Activated CD4-positive, CD25-positive, alpha-beta regulatory T cell treated with anti-CD3 and anti-CD28 coated beads, Interleukin-2, amount 50 U/mL, for 16 hours (primary cell): ENCODE measurements around the gene PBX3.

ENCODE experiments used
- DNase-seq: peaks from one replicate; pipeline ENCODE4 v3.0.0-alpha.2; 2020; ENCODE audit warnings: low read depth, low spot score

Gene PBX3

DNA sequence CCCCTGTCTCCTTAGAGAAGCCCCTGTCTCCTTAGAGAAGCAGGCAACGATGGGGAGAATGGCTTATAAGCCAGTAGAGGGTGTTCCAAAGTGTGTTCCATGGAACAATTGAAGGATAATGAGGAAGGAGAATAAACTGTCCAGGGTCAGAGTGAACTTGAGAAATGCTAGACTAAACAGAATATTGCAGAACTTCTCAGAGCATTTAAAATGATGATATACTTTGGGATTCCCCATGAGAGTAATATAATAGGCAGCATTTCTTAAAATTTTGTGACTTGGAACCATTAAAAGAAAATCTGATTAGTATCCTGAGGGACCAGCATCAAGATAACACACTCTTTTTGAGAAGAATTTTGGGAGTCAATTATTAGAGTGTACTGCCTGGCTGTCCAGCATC, 116.8 kb downstream of the PBX3 start:
- no peak for DNase-seq

DNA sequence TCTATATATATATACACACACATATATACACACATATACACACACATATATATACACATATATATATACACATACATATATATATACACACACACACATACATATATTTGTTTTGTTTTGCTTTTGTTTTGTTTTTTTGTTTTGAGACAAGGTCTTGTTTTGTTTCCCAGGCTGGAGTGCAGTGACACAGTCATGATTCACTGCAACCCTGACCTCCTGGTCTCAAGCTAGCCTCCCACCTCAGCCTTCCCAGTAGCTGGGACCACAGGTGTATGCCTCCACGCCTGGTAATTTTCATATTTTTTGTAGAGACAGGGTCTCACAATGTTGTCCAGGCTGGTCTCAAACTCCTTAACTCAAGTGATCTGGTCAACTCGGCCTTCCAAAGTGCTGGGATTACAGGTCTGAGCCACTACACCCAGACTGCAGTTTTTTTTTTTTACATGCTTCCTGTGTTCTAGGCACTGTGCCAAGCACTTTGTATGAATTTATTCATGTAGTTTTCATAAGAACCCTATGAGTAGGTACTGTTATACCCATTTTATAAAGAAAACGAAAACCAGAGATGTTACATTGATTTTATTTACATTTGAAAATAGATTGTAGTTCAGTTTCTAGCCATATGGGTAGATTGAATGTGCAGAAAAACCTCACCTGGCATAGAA, 120.7 kb downstream of the PBX3 start:
- DNase-seq, result no peak

DNA sequence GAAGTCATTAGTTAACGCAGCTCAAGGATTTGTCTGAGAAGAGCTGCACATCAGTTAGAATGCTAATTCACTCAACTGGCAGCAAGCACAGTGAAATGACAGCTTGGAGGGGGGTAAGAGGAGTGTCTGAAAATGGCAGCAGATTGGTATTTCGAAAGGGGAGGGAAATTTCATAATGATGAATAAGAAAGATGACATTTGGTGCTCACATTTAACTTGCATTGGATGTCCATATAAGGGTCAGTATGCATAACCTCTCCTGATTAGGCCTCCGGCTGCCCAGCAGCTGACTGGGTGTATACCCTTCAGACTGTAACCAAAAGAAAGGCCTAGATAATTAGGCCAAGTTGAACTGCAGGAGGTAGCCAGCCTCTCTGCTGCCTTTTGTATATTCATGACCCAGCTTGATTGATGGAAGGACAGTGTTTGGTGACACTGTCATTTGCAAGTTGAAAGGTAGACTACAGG, 131.0 kb downstream of the PBX3 start:
- no peak for DNase-seq

DNA sequence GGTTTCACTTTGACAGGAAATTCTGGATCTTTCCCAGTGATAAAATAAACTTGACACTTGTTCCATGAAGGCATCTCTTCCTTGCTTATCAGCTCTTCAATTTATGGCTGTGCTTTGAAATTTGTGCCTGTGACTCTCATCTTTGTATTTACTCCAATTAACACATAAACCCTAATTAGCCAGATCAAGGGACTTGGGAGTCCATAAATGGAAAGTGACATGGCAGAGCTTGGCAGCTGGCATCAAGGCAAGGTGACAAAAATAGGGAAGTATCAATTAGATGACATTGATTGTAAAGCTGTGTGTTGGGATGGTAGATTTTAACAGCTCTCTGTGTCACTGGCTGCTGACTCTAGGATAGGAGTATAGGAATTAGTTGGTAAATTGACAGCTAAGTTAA, 133.9 kb downstream of the PBX3 start:
- DNase-seq, result no peak

DNA sequence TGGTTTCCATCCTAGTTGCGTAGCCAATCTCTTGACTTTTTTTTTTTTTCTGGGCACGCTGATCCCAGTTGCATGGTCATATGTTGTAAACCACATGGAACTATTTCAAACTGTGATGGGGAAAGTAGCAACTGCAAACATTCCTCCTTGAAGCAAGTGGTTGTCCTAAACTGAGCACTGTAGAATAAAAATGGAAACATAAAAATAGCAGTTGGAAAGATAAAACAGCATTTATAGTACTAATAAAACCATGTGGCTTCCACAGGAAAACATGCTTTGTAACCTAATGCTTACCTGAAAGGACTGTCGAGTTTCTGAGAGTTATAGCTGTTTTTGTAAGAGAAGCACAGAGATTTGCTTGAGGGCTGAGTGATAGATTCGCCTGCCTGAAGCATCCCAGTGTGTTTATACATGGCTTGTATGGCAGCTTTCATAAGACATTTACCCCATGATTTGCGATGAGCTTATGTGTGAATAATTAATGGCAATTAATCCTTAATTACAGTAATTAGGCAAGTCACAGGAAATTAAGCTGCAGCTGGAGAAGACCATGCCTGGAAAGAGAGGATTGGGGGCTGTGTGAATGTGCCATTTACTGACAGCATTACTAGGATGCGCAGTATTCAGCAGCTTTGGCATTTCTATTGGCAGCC, 136.5 kb downstream of the PBX3 start:
- no peak for DNase-seq

DNA sequence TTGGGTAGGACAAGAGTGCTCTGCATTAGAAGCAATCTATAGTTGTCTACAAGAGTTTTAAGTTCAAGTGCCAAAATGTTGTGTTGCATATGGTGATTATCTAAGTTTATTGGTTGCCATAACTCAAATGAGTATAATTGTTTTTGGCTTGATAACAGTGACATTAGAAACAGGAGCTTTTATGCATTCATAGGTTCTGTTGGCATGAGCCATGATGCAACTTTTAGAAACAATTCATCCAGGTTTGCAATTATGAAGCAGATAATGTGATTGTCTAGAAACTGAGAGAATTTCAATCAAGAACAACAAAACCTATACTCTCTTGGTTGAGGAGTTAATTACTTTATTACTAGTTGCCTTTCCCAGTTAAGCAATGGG, 137.0 kb downstream of the PBX3 start:
- no peak for DNase-seq

DNA sequence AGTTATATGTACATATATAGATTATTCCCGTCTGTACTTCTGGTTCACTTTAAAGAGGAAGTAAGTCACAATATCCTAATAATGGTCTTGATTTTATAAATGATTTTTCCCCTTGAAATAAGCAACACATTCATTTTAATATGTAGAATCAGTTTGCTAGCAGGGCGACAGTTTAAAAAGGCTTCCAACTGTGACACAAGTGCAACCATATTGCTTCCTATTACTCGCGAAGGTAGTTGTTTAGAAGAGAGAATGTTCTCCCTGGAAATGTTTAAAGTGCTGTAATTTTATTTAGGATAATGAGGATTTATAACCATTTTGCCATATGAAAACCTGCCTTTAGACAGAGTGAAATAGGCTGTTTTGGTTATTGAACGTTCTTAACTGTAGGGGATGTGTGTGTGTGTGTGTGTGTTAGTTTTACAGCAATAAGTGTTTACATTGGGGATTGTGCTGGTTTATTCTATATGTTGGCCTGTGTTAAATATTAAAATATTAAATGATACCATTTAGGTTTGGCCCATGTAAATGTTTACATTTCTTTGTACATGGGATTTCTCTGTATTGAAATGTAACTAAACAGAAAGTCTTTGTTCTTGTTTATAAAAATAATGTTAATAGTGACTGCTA, 138.3 kb downstream of the PBX3 start:
- no peak for DNase-seq

DNA sequence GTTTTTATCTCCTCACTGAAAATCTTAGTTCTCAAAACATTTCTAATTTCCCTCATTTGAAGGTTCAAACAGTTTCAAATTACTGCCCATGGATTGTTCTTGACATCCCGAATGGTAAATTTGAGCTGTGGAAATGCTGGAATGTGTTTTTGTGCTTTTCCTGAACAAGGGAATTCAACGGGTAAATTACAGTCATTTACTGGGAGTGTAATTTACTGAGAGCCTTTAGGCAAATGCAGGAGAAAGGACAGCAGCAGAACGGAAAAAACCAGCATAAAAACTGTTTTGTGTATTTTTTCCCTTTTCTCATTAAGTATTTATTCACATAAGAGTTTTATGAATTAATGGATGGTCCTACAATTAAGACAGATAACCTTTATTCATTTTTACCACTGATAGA, 139.2 kb downstream of the PBX3 start:
- DNase-seq, result no peak

DNA sequence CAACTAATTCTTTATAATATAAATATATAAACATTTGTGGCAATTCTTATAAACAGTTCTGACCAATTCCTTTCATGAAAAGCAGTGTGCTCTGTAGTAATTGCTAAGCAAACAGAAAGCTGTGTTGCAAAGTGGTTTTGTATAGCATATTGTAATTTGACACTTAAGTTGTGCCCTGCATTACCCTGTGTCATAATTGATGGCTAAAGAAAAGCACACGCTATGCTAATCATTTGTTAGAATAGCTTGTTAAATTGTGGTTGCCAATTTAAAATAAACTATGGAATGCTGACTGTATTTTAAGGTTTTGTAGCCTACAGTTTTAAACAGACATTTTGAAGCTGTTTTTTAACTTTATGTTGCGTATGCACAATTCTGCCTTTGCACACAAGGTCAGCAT, 140.0 kb downstream of the PBX3 start:
- no peak for DNase-seq

DNA sequence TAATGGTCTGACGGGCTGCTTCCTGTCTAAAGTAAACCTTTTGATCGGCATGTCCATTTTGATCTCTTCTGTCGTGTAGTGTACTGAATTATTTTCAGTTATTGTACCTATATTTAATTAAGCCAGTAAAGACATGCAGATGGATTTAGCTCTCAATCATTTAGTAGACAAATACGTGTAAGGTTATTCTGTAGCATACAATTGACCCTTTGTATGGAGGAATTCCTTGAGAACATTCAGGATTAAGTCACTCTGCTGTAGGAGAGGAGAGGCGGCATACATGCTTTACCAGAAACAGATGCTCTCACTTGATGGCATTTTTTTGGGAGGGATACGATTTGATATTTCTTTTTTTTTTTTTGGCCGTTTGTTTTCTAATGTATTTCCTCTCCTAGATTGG, 141.0 kb downstream of the PBX3 start:
- no peak for DNase-seq

DNA sequence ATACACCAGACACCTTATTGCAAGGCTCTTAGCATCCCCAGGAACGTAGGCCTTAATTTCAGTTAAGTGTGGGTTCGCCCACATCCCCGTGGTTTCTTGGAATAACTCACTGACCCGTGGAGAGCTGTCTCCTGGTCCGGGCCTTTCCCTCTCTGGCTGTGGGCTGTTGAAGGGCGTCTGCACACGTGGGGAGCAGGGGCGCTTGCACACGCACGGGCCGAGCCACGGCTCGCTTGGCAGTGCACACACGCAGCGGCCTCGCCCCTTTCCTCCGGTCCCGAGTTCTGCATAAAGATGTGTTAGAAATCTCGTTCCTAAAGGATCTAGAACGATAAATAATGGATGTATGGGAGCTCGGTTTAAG, 141.9 kb downstream of the PBX3 start:
- no peak for DNase-seq

DNA sequence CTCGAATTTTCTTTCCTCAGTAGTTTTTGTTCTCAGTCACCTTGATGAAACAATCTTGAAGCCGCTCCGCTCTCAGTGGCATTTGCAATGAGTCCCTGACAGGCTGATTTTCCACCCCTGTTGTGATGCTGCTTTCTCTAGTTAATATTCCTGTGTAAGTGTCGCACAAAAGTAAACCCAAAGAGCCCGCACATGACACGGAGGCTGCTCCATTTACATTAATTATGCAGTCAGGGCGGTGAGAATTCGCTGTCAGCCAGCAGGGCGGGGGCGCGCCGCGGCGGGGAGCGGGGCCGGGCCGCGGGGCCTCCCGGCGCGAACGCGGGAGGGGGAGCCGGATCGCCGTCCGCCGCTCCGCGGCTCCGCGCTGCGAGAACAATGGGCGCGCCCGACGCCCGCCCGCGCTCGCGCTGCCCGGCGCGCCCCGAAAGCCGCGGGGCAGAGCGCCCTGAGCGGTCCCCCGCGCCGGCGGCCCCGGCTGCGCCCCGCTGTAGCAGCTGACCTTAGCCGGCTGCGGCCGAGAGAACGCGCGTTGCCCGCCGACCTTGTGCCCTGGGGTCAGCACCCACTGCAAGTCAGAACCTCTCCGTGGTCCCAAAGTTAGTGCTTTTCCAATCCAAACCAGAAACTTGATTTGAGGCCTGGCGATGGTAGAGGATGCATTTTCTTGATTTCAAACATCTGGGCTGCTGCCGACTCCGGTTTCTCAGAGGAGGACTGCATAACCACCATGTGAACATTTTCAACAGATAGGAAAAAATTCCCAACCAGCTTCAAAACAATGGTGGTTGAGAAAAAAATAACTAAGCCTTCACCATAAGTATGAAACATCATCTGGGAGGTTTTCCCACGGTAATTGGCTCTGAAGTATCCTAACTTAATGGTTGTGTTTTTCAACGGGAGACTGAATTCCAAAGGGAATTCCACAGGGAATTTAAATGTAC, 142.6 kb downstream of the PBX3 start:
- no peak for DNase-seq

DNA sequence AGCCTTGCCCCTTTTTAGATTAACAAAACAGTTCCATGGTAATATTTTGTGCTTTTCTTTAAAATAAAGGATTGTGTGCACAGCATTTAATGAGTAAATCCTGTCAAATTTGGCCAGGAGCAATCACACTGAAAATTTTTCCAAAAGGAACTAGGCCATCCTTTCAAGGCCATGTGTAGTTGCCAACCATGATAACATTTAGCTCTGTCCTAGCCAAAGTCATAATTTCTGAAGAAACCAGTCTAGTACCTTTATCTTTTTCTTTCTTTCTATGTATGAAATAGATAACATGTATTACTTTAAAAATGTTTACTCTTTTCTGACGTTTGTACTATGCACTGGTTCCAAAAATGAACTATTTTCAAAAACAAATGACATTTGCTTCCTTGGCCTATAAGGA, 143.7 kb downstream of the PBX3 start:
- no peak for DNase-seq

DNA sequence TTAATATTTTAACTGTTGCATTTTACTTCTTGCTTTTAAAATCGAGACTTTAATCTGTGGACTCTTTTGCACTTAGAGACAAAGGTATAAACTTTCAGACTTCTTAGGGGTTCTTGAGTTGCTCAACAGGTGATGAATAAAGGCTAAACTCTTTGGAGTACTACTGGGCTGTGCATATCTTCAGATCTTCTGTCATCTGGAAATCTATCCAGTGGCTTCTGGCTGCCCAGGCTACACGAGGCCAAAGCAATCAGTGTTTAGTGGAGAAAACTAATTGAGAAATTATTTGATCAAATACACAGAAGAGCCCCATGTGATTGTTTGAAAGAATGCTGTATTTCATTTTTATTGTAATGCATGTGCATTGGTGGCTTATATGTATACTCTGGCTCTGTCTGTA, 146.1 kb downstream of the PBX3 start:
- no peak for DNase-seq

DNA sequence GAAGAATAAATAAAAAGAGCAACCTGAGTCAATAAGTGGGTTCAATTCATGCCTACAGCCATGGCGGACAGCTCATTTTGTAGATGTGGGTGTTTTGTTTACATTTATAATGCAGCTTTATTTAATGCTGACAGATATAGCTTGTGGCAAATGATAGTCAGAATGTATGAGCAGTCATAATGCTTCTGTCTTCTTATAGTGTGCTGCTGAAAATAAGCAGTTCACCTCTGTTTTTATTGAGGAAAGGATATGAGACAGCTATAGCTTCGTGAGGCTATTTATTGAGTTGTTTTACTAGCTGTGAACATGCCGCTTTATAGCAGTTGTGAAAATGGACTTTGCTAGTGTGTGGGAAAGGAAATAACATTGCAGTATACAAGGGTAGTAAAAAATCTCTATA, 147.4 kb downstream of the PBX3 start:
- DNase-seq, result no peak

DNA sequence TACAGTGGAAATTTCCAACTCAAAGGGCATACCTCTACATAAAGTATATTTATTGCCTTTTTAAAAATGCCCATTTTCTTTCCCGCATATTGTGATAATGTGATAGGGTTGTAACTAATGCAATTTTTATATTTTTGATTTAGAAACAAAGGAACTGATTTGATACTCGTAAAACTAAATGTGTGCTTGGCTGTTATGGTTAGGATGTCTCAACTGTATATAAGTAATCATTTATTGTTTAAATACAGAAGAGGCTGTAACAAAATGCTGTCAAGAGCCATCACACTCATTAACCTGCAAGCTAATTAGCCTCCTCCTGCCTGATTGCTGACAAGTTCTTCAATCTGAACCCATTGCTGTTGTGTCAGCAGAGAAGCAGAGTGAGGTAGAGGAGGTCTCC, 149.2 kb downstream of the PBX3 start:
- no peak for DNase-seq

DNA sequence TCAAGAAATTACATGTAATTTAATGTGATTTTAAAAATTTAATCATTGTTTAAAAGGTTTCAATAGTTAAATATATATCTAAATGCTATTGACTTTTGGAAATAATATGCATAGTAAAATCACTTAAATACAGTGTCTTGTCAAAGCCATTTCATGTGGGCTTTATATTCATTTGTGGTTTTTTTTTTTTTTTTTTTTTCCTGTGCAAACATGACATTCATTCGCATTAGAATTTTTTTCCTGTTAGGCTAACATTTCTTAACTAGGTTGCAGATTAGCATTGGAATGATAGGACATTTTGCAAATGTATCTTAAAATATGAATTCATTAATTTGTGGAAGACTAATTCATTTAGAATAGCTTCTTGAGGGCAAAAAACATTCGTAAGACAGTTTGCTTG, 149.8 kb downstream of the PBX3 start:
- DNase-seq, result no peak

DNA sequence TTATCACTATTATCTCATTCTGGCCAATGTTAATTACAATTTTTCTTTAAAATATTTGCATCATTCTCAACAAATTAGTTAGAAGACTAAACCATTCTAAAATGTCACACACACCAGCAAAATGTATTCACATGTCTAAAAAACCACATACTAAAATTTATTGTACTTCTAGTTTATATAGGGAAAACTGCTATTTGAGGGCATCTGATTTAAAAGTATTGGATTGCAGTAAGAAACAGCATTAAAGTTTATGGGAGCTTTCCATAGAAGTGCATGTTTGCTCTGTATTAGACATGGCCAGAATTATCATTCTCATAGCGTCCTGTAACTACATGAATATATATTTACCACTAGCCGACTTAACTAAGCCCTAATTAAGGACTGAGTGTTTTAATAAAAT, 150.3 kb downstream of the PBX3 start:
- DNase-seq, result no peak

DNA sequence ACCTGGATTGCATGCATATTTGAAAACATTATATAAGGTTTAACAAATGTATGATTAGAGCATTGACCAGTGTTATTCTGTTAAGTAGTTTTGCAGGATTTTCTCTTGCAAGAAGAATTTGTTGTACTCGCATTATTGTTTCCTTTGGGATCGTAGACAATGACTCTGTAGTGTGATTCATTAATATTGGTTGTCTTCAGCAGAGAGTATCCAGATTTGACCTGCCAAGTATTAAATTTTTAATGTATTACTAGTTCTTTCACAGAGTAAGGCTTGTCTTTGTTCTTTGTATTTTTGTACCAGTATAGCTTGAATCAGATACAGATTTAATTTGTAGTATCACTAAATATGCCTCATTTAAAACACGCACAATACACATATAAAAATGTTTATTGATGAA, 155.0 kb downstream of the PBX3 start:
- DNase-seq, result no peak

DNA sequence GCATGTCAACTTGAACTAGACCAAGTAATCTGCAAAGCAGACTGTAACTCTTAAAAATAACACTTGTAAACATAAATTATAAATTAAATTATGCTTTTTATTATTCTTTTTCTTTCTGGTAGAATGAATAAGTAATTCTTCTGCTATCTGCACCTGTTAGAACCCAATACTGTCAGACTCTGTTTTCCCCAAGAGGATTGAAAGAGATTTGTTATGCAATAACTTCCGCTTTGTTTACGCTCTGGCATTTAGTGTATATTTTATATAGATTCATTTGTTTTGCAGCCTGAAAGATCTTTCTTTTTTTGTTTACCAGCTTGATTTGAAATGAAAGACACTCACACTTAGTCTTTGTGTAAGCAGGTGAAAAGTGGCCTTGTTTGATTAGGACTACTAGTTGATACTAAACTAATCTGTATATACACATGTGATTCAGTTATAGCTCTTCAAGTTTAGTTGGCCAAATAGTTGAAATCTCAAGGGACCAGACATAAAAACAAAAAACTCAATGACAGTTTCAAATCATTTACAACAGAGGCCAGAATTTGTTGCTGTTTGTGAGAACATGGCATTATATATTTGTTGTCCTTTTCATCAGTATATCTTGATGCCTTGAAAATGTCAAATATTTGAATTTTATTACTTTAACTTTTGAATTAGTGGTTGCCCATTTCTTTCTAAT, 155.8 kb downstream of the PBX3 start:
- DNase-seq, result no peak

DNA sequence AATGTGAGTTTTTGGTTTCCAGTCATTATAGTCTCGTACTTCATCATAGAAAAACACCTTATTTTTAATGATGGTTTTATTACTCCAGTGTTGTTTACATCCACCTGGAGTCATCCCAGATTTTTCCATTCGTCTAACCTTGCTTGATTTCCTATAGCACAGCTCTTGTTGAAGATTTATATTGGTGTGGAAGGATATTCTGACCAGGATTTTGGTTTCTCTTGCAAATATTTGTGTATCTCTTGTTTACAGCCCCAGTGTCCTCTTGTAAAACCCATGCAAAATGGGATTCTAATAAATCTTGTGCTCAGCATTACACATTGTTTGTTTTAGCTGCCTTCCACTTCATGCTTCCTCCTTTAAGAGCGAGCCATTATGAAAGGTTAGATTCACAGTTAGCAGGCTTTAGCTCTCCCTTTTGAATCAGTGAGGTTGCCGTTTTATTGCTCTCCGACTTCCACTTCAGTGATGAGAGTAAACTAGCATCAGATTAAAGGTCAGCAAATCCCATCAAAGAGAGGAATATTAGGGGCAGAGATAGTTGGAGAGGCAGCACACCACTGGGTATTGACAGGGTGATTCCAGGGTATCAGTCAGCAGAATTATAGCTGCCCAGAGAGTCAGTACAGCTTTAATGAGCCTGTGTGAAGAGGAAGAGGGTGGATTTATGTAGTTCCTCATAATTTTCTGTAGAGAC, 157.1 kb downstream of the PBX3 start:
- DNase-seq, result no peak
